OCI-LY3 (cell line): ENCODE measurements around the gene SOCS1.
"Not testable (repeated sequence)": the region's sequence is repeated elsewhere in the genome, so short reads cannot be mapped to it uniquely, and the experiment has no call there.

Experiments
- EZH2phosphoT487 ChIP-seq: fragments of 200-600 bp; shearing (Covaris generic); IDR thresholded peaks from 2 replicates; pipeline ENCODE4 v1.6.1; 2018; ENCODE audit warnings: antibody characterized with exemption, mixed run types, low read depth
- TF ChIP-seq, protein P1 (sequence below): fragments of 200-600, 300-600 bp; sonication (generic); IDR thresholded peaks from 2 replicates; pipeline ENCODE4 v1.5.1; 2014; ENCODE audit warnings: antibody characterized with exemption, low read length, low read depth

DNA sequence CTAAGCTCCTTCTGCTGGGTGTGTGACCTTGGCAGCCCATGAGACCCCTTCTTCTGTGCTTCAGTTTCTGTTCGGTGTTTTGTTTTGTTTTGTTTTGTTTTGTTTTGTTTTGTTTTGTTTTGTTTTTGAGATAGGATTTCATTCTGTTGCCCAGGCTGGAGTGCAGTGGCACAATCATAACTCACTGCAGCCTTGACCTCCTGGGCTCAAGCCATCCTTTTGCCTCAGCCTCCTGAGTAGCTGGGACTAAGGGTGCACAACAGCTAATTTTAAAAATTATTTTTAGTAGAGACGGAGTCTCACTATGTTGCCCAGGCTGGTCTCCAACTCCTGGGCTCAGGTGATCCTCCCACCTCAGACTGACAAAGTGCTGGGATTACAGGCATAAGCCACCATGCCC, 35.5 kb downstream of the SOCS1 start:
- TF ChIP-seq, protein P1, sequence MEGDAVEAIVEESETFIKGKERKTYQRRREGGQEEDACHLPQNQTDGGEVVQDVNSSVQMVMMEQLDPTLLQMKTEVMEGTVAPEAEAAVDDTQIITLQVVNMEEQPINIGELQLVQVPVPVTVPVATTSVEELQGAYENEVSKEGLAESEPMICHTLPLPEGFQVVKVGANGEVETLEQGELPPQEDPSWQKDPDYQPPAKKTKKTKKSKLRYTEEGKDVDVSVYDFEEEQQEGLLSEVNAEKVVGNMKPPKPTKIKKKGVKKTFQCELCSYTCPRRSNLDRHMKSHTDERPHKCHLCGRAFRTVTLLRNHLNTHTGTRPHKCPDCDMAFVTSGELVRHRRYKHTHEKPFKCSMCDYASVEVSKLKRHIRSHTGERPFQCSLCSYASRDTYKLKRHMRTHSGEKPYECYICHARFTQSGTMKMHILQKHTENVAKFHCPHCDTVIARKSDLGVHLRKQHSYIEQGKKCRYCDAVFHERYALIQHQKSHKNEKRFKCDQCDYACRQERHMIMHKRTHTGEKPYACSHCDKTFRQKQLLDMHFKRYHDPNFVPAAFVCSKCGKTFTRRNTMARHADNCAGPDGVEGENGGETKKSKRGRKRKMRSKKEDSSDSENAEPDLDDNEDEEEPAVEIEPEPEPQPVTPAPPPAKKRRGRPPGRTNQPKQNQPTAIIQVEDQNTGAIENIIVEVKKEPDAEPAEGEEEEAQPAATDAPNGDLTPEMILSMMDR, result not testable (repeated sequence)
- not testable (repeated sequence) for TF ChIP-seq EZH2phosphoT487
